Lower leg skin (tissue), 4 donors: Measurements from ENCODE around the gene TTYH2. TPM values are rescaled to one million over a fixed set of nuclear protein-coding genes. Genes with fewer than 3 reads are reported as not detected.

Source experiments
- DNase-seq, 2 donors: peaks; one replicate each; pipeline ENCODE4 v3.0.0-alpha.2; 2019; ENCODE audit warnings: low spot score in 2 of 2
- H3K4me3 ChIP-seq: fragments of 200-600 bp; sonication (generic); 2 replicates; pipeline ENCODE4 v1.5.1; 2017; ENCODE audit warnings: mild to moderate bottlenecking, low read depth; ENCODE audit not compliant: poor library complexity, severe bottlenecking
- CTCF ChIP-seq, 3 donors: fragments of 450-650 bp; IDR thresholded peaks; one replicate each; pipeline ENCODE4 v1.5.1; 2016; ENCODE audit warnings: antibody characterized with exemption in 3 of 3, mild to moderate bottlenecking in 3 of 3, moderate library complexity in 2 of 3
- POLR2A ChIP-seq, 2 donors: fragments of 450-650 bp; IDR thresholded peaks; one replicate each; pipeline ENCODE4 v1.6.1; 2016 to 2017; ENCODE audit warnings: antibody characterized with exemption in 2 of 2, mild to moderate bottlenecking in 1 of 2, moderate library complexity in 1 of 2
- WGBS, 2 donors: methylation state at CpG; one replicate each; pipeline ENCODE4 v1.1.5; 2018; 5-methylcytosine and 5-hydroxymethylcytosine counted together
- intact Hi-C: fragments of 100-400 bp; cut with DNase I; formaldehyde crosslinking; loops from one replicate; pipeline ENCODE4 v1.15.0; 2023; ENCODE audit warnings: low total_unique reads
- total RNA-seq, 4 donors: library from RNA; depleted of rRNA; stranded (reverse); fragments of >200 nt; gene quantifications; one replicate each; pipeline ENCODE4 v1.1.0, GENCODE V29; 2016

Gene TTYH2
- total RNA-seq, 4 donors from 2014 or later, result 4.3 to 12.7 (median 8.6) TPM

DNA sequence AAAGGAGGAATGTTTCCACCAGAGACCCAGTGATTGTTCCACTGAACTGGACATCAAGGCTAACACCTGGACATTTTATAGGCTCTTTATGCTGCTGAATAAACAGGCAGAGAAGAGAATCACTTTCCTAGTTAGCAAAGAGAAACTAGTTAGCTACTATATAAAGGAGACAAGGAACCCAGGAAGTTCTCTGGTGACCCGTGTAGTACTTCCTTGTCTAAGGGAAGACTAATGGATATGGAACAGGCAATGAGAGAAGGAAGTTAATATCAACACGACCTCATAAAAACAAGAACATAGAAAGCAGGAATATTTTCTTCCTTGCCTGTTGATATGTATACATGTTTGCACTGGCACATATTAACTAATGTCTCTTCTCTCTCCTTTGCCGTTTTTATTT is 40.7 kb upstream of the TTYH2 start:
- intact Hi-C loops, result no loop called here
- WGBS, 2 donors, result 55% methylated on average over 3 of the region's 3 CpGs
- no peak for DNase-seq
- no peak overlapping the region for H3K4me3 ChIP-seq
- TF ChIP-seq CTCF (IDR thresholded peaks at IDR 0.05), result no peak
- no peak for TF ChIP-seq POLR2A (IDR thresholded peaks at IDR 0.05)

- H3K4me3 ChIP-seq, result no peak overlapping the region
- DNase-seq, result peak in 1 of 2 donors; percentile 91
- intact Hi-C loops, result no loop called here
- WGBS, 2 donors, result 28 to 36% methylated on average over 10 of the region's 10 CpGs
- TF ChIP-seq POLR2A (IDR thresholded peaks at IDR 0.05) (no peak), CTCF (IDR thresholded peaks at IDR 0.05) (peak in 1 of 3 donors; percentile 44)
These were observed 36.8 kb upstream of the TTYH2 start for GRCh38 chr17:74176546-74177001.

DNA sequence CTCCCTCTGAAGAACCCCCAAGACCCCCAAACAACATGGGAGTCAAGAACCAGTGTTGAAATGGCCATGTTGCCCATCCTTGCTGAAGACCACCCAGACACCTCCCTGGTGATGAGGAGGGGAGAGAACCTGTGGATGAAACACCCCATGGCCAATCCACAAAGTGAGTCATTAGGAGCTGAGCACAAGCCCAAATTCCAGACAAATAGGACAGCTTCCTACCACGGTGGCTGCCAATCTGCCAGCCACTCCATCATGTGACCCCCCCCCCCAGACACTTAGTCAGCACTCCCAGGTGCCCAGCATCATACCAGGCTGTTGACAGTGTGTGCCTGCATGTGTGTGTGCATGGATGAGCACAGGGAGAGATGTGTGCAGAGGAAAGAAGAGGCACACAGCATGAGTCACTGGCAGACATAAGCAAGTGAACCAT is 36.3 kb upstream of the TTYH2 start:
- intact Hi-C loops, result no loop called here
- no peak overlapping the region for H3K4me3 ChIP-seq
- WGBS, 2 donors, result 0 to 38% methylated on average over 1 of the region's 1 CpG
- TF ChIP-seq POLR2A (IDR thresholded peaks at IDR 0.05), result no peak
- no peak for TF ChIP-seq CTCF (IDR thresholded peaks at IDR 0.05)
- DNase-seq, result no peak

- DNase-seq, result no peak
- intact Hi-C loops, result no loop called here
- WGBS, 2 donors, result 80 to 81% methylated on average over 4 of the region's 4 CpGs
- TF ChIP-seq CTCF (IDR thresholded peaks at IDR 0.05), result no peak
- no peak for TF ChIP-seq POLR2A (IDR thresholded peaks at IDR 0.05)
- no peak overlapping the region for H3K4me3 ChIP-seq
These were observed 33.8 kb upstream of the TTYH2 start for GRCh38 chr17:74179576-74179975.

DNA sequence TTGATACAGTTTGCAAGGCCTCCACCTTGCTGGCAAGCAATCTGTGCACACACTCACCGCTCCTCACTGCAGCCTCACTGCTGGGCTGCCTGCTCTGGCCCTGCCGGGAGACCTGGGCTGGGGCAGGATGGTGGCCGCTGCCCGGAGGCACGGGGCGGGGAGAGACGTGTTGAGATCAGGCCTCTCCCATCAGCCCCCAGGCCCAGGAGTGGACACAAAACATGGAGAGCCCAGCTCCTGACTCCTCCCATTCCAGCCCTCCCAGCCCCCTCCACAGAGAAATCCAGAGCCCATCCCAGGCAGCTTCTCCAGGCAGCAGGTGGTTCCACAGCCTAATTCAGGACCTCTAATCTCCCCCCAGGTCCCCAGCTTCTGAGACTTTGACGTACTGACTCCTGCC is 33.0 kb upstream of the TTYH2 start:
- DNase-seq, result no peak
- H3K4me3 ChIP-seq, result no peak overlapping the region
- 60% methylated on average over 8 of the region's 8 CpGs for WGBS, 2 donors
- intact Hi-C loops, result no loop called here
- TF ChIP-seq POLR2A (IDR thresholded peaks at IDR 0.05) (no peak), CTCF (IDR thresholded peaks at IDR 0.05) (no peak)

DNA sequence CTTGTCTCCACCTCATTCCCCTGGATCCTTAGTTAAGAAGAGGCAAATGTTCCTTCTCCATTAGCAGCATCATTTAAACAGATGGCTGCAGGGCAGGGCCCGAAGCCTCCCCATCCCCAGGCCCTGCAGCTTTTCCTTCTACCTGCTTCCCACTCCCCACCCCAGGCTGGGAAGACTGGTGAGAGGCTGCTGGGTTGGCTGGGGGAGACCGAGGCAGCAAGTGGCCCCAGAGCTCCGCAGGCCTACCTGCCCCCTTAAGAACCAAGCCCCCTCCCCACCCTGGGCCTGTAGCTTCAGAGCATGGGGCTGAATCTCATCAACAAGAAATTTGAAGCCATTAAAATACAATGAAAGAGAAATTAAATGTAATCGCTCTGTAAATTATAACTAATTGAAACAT is 32.0 kb upstream of the TTYH2 start:
- no peak for DNase-seq
- no peak for TF ChIP-seq CTCF (IDR thresholded peaks at IDR 0.05)
- no peak for TF ChIP-seq POLR2A (IDR thresholded peaks at IDR 0.05)
- H3K4me3 ChIP-seq, result no peak overlapping the region
- 86 to 90% methylated on average over 4 of the region's 4 CpGs for WGBS, 2 donors
- intact Hi-C loops, result no loop called here
